SK-N-MC (cell line): ENCODE measurements around the gene L3MBTL3.

Experiments used
- EZH2 ChIP-seq: fragments of 200-600 bp; sonication (generic); IDR thresholded peaks from one replicate; pipeline ENCODE4 v1.6.1; 2017; ENCODE audit warnings: antibody characterized with exemption
- FOXP2 ChIP-seq: optimal IDR thresholded peaks from 2 replicates; pipeline ENCODE3; 2011; ENCODE audit warnings: mild to moderate bottlenecking, moderate library complexity; ENCODE audit not compliant: insufficient read depth; ENCODE audit errors: extremely low read length, control extremely low read depth
- POLR2AphosphoS5 ChIP-seq: IDR thresholded peaks from 2 replicates; pipeline ENCODE4 v1.6.1; 2012; ENCODE audit warnings: mild to moderate bottlenecking, low read depth, low read length, borderline replicate concordance

- TF ChIP-seq POLR2AphosphoS5 = no peak
- TF ChIP-seq EZH2 = no peak
- no peak for TF ChIP-seq FOXP2
These were observed 165.2 kb downstream of the L3MBTL3 start for GRCh38 chr6:130183271-130184222.
